Liver (tissue), 9 donors: ENCODE data around the gene CARD9. TPM values are rescaled to one million over a fixed set of nuclear protein-coding genes. Genes with fewer than 3 reads are reported as not detected.

ENCODE experiments used
- DNase-seq: peaks from one replicate; pipeline ENCODE4 v3.0.0-alpha.2; 2017; ENCODE audit warnings: low spot score
- H3K27ac ChIP-seq, 2 donors: one replicate each; pipeline ENCODE4 v1.7.0; 2013; ENCODE audit warnings: inconsistent platforms in 2 of 2, low read length in 2 of 2, control low read depth in 1 of 2, low read depth in 1 of 2, mild to moderate bottlenecking in 1 of 2
- H3K27me3 ChIP-seq, 4 donors: one replicate each; pipeline versions ENCODE4 v1.6.1 to v1.7.0; 2013; ENCODE audit warnings: low read length in 3 of 4, inconsistent platforms in 1 of 4, mild to moderate bottlenecking in 1 of 4, moderate library complexity in 1 of 4; ENCODE audit not compliant: control insufficient read depth in 4 of 4, insufficient read depth in 4 of 4
- H3K36me3 ChIP-seq, 4 donors: one replicate each; pipeline versions ENCODE4 v1.6.1 to v1.7.0; 2013; ENCODE audit warnings: low read length in 3 of 4, mild to moderate bottlenecking in 3 of 4, low read depth in 1 of 4, moderate library complexity in 1 of 4; ENCODE audit not compliant: control insufficient read depth in 4 of 4, insufficient read depth in 3 of 4
- H3K4me1 ChIP-seq, 4 donors: one replicate each; pipeline versions ENCODE4 v1.6.1 to v1.7.0; 2013; ENCODE audit warnings: low read length in 3 of 4, mild to moderate bottlenecking in 3 of 4, moderate library complexity in 1 of 4; ENCODE audit not compliant: control insufficient read depth in 4 of 4, insufficient read depth in 4 of 4
- H3K4me3 ChIP-seq, 3 donors: one replicate each; pipeline versions ENCODE4 v1.6.1 to v1.7.0; 2013; ENCODE audit warnings: low read length in 3 of 3, control low read depth in 1 of 3, low read depth in 1 of 3, mild to moderate bottlenecking in 1 of 3
- H3K9ac ChIP-seq, 2 donors: one replicate each; pipeline ENCODE4 v1.7.0; 2013; ENCODE audit warnings: low read length in 2 of 2, mild to moderate bottlenecking in 2 of 2, moderate library complexity in 2 of 2, control low read depth in 1 of 2, low read depth in 1 of 2
- H3K9me3 ChIP-seq, 4 donors: one replicate each; pipeline versions ENCODE4 v1.6.1 to v1.7.0; 2013; ENCODE audit warnings: low read length in 3 of 4; ENCODE audit not compliant: control insufficient read depth in 4 of 4
- CTCF ChIP-seq: fragments of 150-350 bp; IDR thresholded peaks from 2 replicates; pipeline ENCODE4 v1.5.1; 2017; ENCODE audit warnings: improper control_type of control experiment, low read depth, low read length; ENCODE audit not compliant: missing input control
- EGR1 ChIP-seq, 2 donors: IDR thresholded peaks; 2 replicates each; pipeline ENCODE4 v1.6.1; 2016 to 2018; ENCODE audit warnings: antibody characterized with exemption in 2 of 2, low read depth in 2 of 2
- FOXA2 ChIP-seq: IDR thresholded peaks from 2 replicates; pipeline ENCODE4 v1.6.1; 2016; ENCODE audit warnings: antibody characterized with exemption
- GABPA ChIP-seq, 2 donors: IDR thresholded peaks in 1 of 2; conservative IDR thresholded peaks in 1 of 2; 2 replicates each; pipeline ENCODE4 v1.6.1; 2016; ENCODE audit warnings: antibody characterized with exemption in 2 of 2, mild to moderate bottlenecking in 1 of 2, moderate library complexity in 1 of 2
- HNF4A ChIP-seq, 2 donors: conservative IDR thresholded peaks; 2 replicates each; pipeline ENCODE4 v1.6.1; 2016; ENCODE audit warnings: antibody characterized with exemption in 2 of 2, mild to moderate bottlenecking in 2 of 2
- HNF4G ChIP-seq: IDR thresholded peaks from 2 replicates; pipeline ENCODE4 v1.6.1; 2016; ENCODE audit warnings: antibody characterized with exemption
- JUND ChIP-seq, 2 donors: IDR thresholded peaks; 2 replicates each; pipeline ENCODE4 v1.6.1; 2016; ENCODE audit warnings: antibody characterized with exemption in 2 of 2
- MAX ChIP-seq: IDR thresholded peaks from 2 replicates; pipeline ENCODE4 v1.6.1; 2016; ENCODE audit warnings: antibody characterized with exemption
- NR2F2 ChIP-seq: IDR thresholded peaks from 2 replicates; pipeline ENCODE4 v1.6.1; 2016; ENCODE audit warnings: antibody characterized with exemption
- RAD21 ChIP-seq, 2 donors: IDR thresholded peaks; 2 replicates each; pipeline ENCODE4 v1.6.1; 2016; ENCODE audit warnings: antibody characterized with exemption in 2 of 2, mild to moderate bottlenecking in 2 of 2
- REST ChIP-seq: IDR thresholded peaks from 2 replicates; pipeline ENCODE4 v1.6.1; 2016; ENCODE audit warnings: antibody characterized with exemption, mild to moderate bottlenecking
- RXRA ChIP-seq, 2 donors: IDR thresholded peaks; 2 replicates each; pipeline ENCODE4 v1.6.1; 2017 to 2018; ENCODE audit warnings: antibody characterized with exemption in 2 of 2, mild to moderate bottlenecking in 1 of 2
- SP1 ChIP-seq: IDR thresholded peaks from 2 replicates; pipeline ENCODE4 v1.6.1; 2018; ENCODE audit warnings: antibody characterized with exemption, mild to moderate bottlenecking
- TAF1 ChIP-seq: conservative IDR thresholded peaks from 2 replicates; pipeline ENCODE4 v1.6.1; 2016; ENCODE audit warnings: antibody characterized with exemption, mild to moderate bottlenecking
- YY1 ChIP-seq: IDR thresholded peaks from 2 replicates; pipeline ENCODE4 v1.6.1; 2016; ENCODE audit warnings: antibody characterized with exemption, mild to moderate bottlenecking
- WGBS: extraction: QIAGEN DNeasy Blood & Tissue Kit; methylation state at CpG from one replicate; pipeline ENCODE4 v1.1.7; 2013; 5-methylcytosine and 5-hydroxymethylcytosine counted together
- polyA plus RNA-seq, 2 donors: library from polyadenylated mRNA; stranded (reverse) in 1 of 2; unstranded in 1 of 2; fragments of 200-250 nt in 1 of 2; fragments of >200 nt in 1 of 2; fragmentation: Nextera tagmentation in 1 of 2; extraction: Ambion mirVana in 1 of 2; gene quantifications; one replicate each; pipeline versions ENCODE4 v1.2.1 to v1.2.3, GENCODE V29; 2013 to 2015
- total RNA-seq, 2 donors: library from RNA; depleted of rRNA; stranded (reverse); fragments of >200 nt; gene quantifications; one replicate each; pipeline ENCODE4 v1.2.3, GENCODE V29; 2014
- TF ChIP-seq, protein P1 (sequence below): IDR thresholded peaks from 2 replicates; pipeline ENCODE4 v1.6.1; 2016; ENCODE audit warnings: antibody characterized with exemption
- TF ChIP-seq, protein P2 (sequence below): IDR thresholded peaks from 2 replicates; pipeline ENCODE4 v1.6.1; 2016; ENCODE audit warnings: antibody characterized with exemption
- donor health status: healthy.
- donor health status: healthy.
- donor health status: healthy.
- donor health status: healthy.
- donor health status: healthy.

The CARD9 gene
- total and polyA plus RNA-seq, 4 donors: 0.25 to 5.3 (median 2.2) TPM

- Histone ChIP-seq H3K4me3 (no peak overlapping the region), H3K9ac (no peak overlapping the region), H3K9me3 (no peaks in the 10 kb centered on the region), H3K27ac (no peak overlapping the region), H3K27me3 (no peaks in the 10 kb centered on the region), H3K36me3 (peaks cover 0 to 21% (median 7%) of the 10 kb centered on the region in 4 donors), H3K4me1 (peaks cover 0 to 22% (median 11%) of the 10 kb centered on the region in 4 donors)
- TF ChIP-seq, protein P1, sequence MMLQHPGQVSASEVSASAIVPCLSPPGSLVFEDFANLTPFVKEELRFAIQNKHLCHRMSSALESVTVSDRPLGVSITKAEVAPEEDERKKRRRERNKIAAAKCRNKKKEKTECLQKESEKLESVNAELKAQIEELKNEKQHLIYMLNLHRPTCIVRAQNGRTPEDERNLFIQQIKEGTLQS: no peak
- TF ChIP-seq REST (no peak), SP1 (no peak), FOXA2 (no peak), NR2F2 (no peak), YY1 (no peak), TAF1 (no peak), CTCF (no peak), GABPA (IDR thresholded peaks at IDR 0.05 in 1 of 2, conservative IDR thresholded peaks at IDR 0.05 in 1 of 2) (no peak), MAX (no peak), EGR1 (IDR thresholded peaks at IDR 0.05; ENCODE audit: low read depth in 2 of 2) (no peak), HNF4G (no peak), RAD21 (IDR thresholded peaks at IDR 0.05) (no peak), HNF4A (conservative IDR thresholded peaks at IDR 0.05) (no peak), JUND (IDR thresholded peaks at IDR 0.05) (no peak), RXRA (IDR thresholded peaks at IDR 0.05) (no peak)
- TF ChIP-seq, protein P2, sequence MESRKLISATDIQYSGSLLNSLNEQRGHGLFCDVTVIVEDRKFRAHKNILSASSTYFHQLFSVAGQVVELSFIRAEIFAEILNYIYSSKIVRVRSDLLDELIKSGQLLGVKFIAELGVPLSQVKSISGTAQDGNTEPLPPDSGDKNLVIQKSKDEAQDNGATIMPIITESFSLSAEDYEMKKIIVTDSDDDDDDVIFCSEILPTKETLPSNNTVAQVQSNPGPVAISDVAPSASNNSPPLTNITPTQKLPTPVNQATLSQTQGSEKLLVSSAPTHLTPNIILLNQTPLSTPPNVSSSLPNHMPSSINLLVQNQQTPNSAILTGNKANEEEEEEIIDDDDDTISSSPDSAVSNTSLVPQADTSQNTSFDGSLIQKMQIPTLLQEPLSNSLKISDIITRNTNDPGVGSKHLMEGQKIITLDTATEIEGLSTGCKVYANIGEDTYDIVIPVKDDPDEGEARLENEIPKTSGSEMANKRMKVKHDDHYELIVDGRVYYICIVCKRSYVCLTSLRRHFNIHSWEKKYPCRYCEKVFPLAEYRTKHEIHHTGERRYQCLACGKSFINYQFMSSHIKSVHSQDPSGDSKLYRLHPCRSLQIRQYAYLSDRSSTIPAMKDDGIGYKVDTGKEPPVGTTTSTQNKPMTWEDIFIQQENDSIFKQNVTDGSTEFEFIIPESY: no peak
- WGBS: 90% methylated on average over 8 of the region's 8 CpGs
- DNase-seq: no peak
These were observed 3.0 kb upstream of the CARD9 start for GRCh38 chr9:136376457-136376856.

- Histone ChIP-seq H3K36me3 (peaks cover 0 to 9% (median 4%) of the 10 kb centered on the region in 4 donors), H3K4me3 (no peak overlapping the region), H3K9ac (no peak overlapping the region), H3K27ac (no peak overlapping the region), H3K27me3 (no peaks in the 10 kb centered on the region), H3K4me1 (peaks cover 0 to 22% (median 11%) of the 10 kb centered on the region in 4 donors), H3K9me3 (no peaks in the 10 kb centered on the region)
- 95% methylated on average over 12 of the region's 12 CpGs for WGBS
- TF ChIP-seq YY1 (no peak), GABPA (IDR thresholded peaks at IDR 0.05 in 1 of 2, conservative IDR thresholded peaks at IDR 0.05 in 1 of 2) (no peak), SP1 (no peak), HNF4A (conservative IDR thresholded peaks at IDR 0.05) (no peak), EGR1 (IDR thresholded peaks at IDR 0.05; ENCODE audit: low read depth in 2 of 2) (no peak)
- no peak for DNase-seq
These were observed 1.6 kb upstream of the CARD9 start for GRCh38 chr9:136375096-136375495.
